Measurements from ENCODE around the gene USF3.

USF3 gene

DNA sequence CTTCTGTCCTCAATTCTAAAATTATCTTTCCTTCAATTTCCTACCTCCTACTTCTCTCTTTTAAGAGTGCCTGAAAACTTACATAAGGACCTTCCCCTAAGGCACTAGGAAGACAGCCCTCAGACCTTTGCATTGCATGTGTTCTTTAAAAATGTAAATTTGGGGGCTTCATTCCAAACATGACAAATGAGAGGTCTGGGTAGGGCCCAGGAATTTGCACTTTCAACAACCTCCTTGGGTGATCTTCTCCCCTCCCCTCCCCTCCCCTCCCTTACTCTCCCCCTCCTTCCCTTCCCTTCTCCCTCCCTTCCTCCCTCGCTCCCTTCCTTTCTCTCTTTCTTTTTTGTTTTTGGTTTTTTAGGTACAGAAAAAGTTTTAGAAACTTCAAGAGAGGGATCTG, 18.7 kb downstream of the USF3 start:
- TF ChIP-seq TEAD4 (IDR thresholded peaks at IDR 0.05) (no peak), TAF1 (IDR thresholded peaks at IDR 0.05; ENCODE audit: low read depth) (no peak), EGR1 (IDR thresholded peaks at IDR 0.05) (no peak), YY1 (IDR thresholded peaks at IDR 0.05; ENCODE audit: low read depth) (no peak), TCF12 (IDR thresholded peaks at IDR 0.05; ENCODE audit: low read depth) (no peak)
- TF ChIP-seq, protein P1, sequence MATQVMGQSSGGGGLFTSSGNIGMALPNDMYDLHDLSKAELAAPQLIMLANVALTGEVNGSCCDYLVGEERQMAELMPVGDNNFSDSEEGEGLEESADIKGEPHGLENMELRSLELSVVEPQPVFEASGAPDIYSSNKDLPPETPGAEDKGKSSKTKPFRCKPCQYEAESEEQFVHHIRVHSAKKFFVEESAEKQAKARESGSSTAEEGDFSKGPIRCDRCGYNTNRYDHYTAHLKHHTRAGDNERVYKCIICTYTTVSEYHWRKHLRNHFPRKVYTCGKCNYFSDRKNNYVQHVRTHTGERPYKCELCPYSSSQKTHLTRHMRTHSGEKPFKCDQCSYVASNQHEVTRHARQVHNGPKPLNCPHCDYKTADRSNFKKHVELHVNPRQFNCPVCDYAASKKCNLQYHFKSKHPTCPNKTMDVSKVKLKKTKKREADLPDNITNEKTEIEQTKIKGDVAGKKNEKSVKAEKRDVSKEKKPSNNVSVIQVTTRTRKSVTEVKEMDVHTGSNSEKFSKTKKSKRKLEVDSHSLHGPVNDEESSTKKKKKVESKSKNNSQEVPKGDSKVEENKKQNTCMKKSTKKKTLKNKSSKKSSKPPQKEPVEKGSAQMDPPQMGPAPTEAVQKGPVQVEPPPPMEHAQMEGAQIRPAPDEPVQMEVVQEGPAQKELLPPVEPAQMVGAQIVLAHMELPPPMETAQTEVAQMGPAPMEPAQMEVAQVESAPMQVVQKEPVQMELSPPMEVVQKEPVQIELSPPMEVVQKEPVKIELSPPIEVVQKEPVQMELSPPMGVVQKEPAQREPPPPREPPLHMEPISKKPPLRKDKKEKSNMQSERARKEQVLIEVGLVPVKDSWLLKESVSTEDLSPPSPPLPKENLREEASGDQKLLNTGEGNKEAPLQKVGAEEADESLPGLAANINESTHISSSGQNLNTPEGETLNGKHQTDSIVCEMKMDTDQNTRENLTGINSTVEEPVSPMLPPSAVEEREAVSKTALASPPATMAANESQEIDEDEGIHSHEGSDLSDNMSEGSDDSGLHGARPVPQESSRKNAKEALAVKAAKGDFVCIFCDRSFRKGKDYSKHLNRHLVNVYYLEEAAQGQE (IDR thresholded peaks at IDR 0.05; ENCODE audit: low read depth) = no peak

DNA sequence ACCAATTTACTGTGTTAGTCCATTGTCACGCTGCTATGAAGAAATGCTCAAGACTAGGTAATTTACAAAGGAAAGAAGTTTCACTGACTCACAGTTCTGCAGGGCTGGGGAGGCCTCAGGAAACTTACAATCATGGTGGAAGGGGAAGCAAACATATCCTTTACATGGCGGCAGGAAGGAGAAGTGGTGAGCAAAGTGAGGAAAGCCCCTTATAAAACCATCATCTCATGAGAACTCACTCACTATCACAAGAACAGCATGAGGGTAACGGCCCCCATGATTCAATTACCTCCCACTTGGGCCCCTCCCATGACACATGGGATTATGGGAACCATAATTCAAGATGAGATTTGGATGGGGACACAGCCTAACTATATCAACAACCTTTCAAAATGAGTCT, 20.2 kb downstream of the USF3 start:
- TF ChIP-seq, protein P2, sequence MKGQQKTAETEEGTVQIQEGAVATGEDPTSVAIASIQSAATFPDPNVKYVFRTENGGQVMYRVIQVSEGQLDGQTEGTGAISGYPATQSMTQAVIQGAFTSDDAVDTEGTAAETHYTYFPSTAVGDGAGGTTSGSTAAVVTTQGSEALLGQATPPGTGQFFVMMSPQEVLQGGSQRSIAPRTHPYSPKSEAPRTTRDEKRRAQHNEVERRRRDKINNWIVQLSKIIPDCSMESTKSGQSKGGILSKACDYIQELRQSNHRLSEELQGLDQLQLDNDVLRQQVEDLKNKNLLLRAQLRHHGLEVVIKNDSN (IDR thresholded peaks at IDR 0.05) = no peak
- TF ChIP-seq RAD21 (IDR thresholded peaks at IDR 0.05; ENCODE audit: low read depth) (no peak), YY1 (IDR thresholded peaks at IDR 0.05; ENCODE audit: low read depth) (no peak), CEBPB (IDR thresholded peaks at IDR 0.05) (no peak), EGR1 (IDR thresholded peaks at IDR 0.05) (no peak), TAF1 (IDR thresholded peaks at IDR 0.05; ENCODE audit: low read depth) (no peak), CREB1 (IDR thresholded peaks at IDR 0.05; ENCODE audit: low read depth) (no peak), FOXM1 (IDR thresholded peaks at IDR 0.05; ENCODE audit: borderline replicate concordance, low read depth) (no peak), EP300 (IDR thresholded peaks at IDR 0.05; ENCODE audit: borderline replicate concordance) (no peak), ZBTB7A (IDR thresholded peaks at IDR 0.05; ENCODE audit: low read depth) (no peak)
- TF ChIP-seq, protein P1 (IDR thresholded peaks at IDR 0.05; ENCODE audit: low read depth) = no peak
- TF ChIP-seq, protein P3, sequence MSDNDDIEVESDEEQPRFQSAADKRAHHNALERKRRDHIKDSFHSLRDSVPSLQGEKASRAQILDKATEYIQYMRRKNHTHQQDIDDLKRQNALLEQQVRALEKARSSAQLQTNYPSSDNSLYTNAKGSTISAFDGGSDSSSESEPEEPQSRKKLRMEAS (IDR thresholded peaks at IDR 0.05) = no peak

DNA sequence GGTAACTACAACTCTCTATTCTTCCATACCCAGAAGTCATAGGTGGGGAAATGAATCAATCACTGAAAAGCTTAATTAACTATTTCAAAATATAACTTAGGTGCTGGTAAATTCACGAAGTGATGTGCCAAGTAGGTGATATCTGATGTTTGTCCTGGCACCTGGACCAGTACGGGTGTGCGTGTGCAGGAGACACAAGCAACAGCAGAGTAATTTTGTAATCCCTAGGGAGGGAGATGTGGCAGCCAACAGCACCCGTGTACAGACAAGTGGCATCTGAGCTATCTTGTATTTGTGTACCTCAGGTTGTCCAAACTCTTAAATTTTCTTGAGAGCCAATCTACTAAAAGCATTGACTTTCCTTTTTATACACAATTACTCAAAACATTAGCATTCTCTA, 22.8 kb downstream of the USF3 start:
- TF ChIP-seq CEBPB (IDR thresholded peaks at IDR 0.05) (no peak), FOXM1 (IDR thresholded peaks at IDR 0.05; ENCODE audit: borderline replicate concordance, low read depth) (no peak), EP300 (IDR thresholded peaks at IDR 0.05; ENCODE audit: borderline replicate concordance) (no peak), EGR1 (IDR thresholded peaks at IDR 0.05) (no peak), ZBTB7A (IDR thresholded peaks at IDR 0.05; ENCODE audit: low read depth) (no peak), YY1 (IDR thresholded peaks at IDR 0.05; ENCODE audit: low read depth) (no peak), TAF1 (IDR thresholded peaks at IDR 0.05; ENCODE audit: low read depth) (no peak), NFIC (IDR thresholded peaks at IDR 0.05) (no peak), RAD21 (IDR thresholded peaks at IDR 0.05; ENCODE audit: low read depth) (no peak)
- TF ChIP-seq, protein P1 (IDR thresholded peaks at IDR 0.05; ENCODE audit: low read depth) = no peak
- TF ChIP-seq, protein P2 (IDR thresholded peaks at IDR 0.05) = no peak

DNA sequence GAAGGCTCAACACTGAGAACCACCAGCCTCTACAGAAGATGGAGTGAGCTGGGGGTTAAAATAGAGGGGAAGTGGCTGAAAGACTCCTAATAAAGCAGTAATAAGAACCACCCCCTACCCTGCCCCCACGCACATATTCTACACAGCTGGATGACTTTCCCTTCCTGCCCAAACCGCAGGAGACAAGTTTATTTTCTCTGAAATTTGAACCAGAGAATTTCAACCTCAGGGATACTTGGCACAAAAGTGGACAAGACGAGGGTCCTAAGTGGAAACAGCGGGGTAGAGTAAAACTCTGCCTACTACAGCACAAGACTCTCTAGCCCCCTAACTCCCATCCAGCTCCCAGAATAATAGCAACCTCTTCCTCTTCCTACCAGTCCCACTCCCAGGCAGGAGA, 28.4 kb downstream of the USF3 start:
- no peak for TF ChIP-seq TCF12 (IDR thresholded peaks at IDR 0.05; ENCODE audit: low read depth)
- TF ChIP-seq CREB1 (IDR thresholded peaks at IDR 0.05; ENCODE audit: low read depth) = no peak
- TF ChIP-seq, protein P1 (IDR thresholded peaks at IDR 0.05; ENCODE audit: low read depth) = no peak
- no peak for TF ChIP-seq CEBPB (IDR thresholded peaks at IDR 0.05)
- TF ChIP-seq TAF1 (IDR thresholded peaks at IDR 0.05; ENCODE audit: low read depth) = no peak
- no peak for TF ChIP-seq EGR1 (IDR thresholded peaks at IDR 0.05)
- TF ChIP-seq, protein P3 (IDR thresholded peaks at IDR 0.05) = no peak
- TF ChIP-seq EP300 (IDR thresholded peaks at IDR 0.05; ENCODE audit: borderline replicate concordance) = no peak; the same call in 1 of the 2 replicates
- no peak for TF ChIP-seq TEAD4 (IDR thresholded peaks at IDR 0.05)
- no peak for TF ChIP-seq RAD21 (IDR thresholded peaks at IDR 0.05; ENCODE audit: low read depth)
- TF ChIP-seq YY1 (IDR thresholded peaks at IDR 0.05; ENCODE audit: low read depth) = no peak
- no peak for TF ChIP-seq NFIC (IDR thresholded peaks at IDR 0.05)
- TF ChIP-seq, protein P2 (IDR thresholded peaks at IDR 0.05) = no peak
- TF ChIP-seq ZBTB7A (IDR thresholded peaks at IDR 0.05; ENCODE audit: low read depth) = no peak
- no peak for TF ChIP-seq FOXM1 (IDR thresholded peaks at IDR 0.05; ENCODE audit: borderline replicate concordance, low read depth)

Measured in Ishikawa (cell line).